ENCODE measurements around the gene ITIH5. TPM values are rescaled to one million over a fixed set of nuclear protein-coding genes. Genes with fewer than 3 reads are reported as not detected.
A peak's percentile ranks its signal among the peaks of the same experiment; 100 is the strongest.

ITIH5 gene
- total and polyA plus RNA-seq, 8 donors, result 4.0 to 28.6 (median 14.6) TPM

- WGBS, 5 donors, result 53 to 67% (median 65%) methylated on average over 18 of the region's 18 CpGs
These were observed 114.6 kb downstream of the ITIH5 start for GRCh38 chr10:7551950-7552716.

DNA sequence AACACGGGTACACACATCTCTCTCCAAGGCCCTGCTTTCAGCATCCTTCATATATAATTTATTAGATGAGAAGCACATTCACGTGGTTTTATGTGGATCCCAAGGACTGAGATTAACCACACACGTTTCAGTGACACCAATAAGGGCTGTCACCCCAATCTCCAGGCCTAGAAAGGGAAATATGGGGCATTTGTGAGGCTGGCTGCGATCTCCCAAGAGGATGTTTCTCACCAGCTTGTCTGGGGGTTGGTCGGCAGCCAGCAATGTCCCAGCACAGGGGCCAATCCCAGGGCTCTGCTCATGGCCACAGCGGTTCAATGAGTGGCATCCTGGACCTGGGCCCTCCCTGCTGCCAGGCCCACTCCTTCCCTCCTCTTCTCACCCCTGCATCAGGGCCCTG lies 115.5 kb downstream of the ITIH5 start:
- intact Hi-C loops (cut with DNase I; ENCODE audit: low total_unique reads), result no loop called here
- H3K36me3 ChIP-seq, result no peaks in the 10 kb centered on the region
- peaks cover 0 to 5% (median 0%) of the 10 kb centered on the region in 3 donors for H3K27me3 ChIP-seq
- H3K4me1 ChIP-seq, result peaks cover 0 to 16% (median 4%) of the 10 kb centered on the region in 4 donors
- TF ChIP-seq POLR2A (IDR thresholded peaks at IDR 0.05) (no peak), EP300 (IDR thresholded peaks at IDR 0.05) (no peak), POLR2AphosphoS5 (IDR thresholded peaks at IDR 0.05) (no peak)
- TF ChIP-seq, protein P1, sequence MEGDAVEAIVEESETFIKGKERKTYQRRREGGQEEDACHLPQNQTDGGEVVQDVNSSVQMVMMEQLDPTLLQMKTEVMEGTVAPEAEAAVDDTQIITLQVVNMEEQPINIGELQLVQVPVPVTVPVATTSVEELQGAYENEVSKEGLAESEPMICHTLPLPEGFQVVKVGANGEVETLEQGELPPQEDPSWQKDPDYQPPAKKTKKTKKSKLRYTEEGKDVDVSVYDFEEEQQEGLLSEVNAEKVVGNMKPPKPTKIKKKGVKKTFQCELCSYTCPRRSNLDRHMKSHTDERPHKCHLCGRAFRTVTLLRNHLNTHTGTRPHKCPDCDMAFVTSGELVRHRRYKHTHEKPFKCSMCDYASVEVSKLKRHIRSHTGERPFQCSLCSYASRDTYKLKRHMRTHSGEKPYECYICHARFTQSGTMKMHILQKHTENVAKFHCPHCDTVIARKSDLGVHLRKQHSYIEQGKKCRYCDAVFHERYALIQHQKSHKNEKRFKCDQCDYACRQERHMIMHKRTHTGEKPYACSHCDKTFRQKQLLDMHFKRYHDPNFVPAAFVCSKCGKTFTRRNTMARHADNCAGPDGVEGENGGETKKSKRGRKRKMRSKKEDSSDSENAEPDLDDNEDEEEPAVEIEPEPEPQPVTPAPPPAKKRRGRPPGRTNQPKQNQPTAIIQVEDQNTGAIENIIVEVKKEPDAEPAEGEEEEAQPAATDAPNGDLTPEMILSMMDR (IDR thresholded peaks at IDR 0.05), result no peak
- no peaks in the 10 kb centered on the region for H3K9me3 ChIP-seq
- no peak overlapping the region for H3K4me3 ChIP-seq
- 68 to 87% (median 83%) methylated on average over 5 to 6 of the region's 6 CpGs for WGBS, 5 donors
- DNase-seq, result no peak
- peak overlapping the region in 2 of 5 donors; percentile 7 to 30 for H3K27ac ChIP-seq

More at GRCh38 chr10:7551950-7552716, 114.6 kb downstream of the ITIH5 start:
- intact Hi-C loops (cut with DNase I; ENCODE audit: low total_unique reads), result no loop called here
- TF ChIP-seq POLR2A (IDR thresholded peaks at IDR 0.05), result no peak
- TF ChIP-seq, protein P1 (IDR thresholded peaks at IDR 0.05), result no peak
- no peak for TF ChIP-seq POLR2AphosphoS5 (IDR thresholded peaks at IDR 0.05)
- no peak for TF ChIP-seq EP300 (IDR thresholded peaks at IDR 0.05)
- no peak for DNase-seq
- Histone ChIP-seq H3K9me3 (no peaks in the 10 kb centered on the region), H3K36me3 (no peaks in the 10 kb centered on the region), H3K27me3 (peaks cover 0 to 5% (median 0%) of the 10 kb centered on the region in 3 donors), H3K4me1 (peaks cover 0 to 16% (median 4%) of the 10 kb centered on the region in 4 donors), H3K4me3 (no peak overlapping the region), H3K27ac (peak overlapping the region in 2 of 5 donors; percentile 11 to 30)

GRCh38 chr10:7550013-7550412 lies 116.8 kb downstream of the ITIH5 start:
- Histone ChIP-seq H3K27me3 (peaks cover 0 to 5% (median 0%) of the 10 kb centered on the region in 3 donors), H3K9me3 (no peaks in the 10 kb centered on the region), H3K27ac (no peak overlapping the region), H3K4me1 (peaks cover 0 to 16% (median 4%) of the 10 kb centered on the region in 4 donors), H3K4me3 (no peak overlapping the region), H3K36me3 (no peaks in the 10 kb centered on the region)
- intact Hi-C loops (cut with DNase I; ENCODE audit: low total_unique reads), result no loop called here
- 38 to 90% (median 69%) methylated on average over 1 of the region's 1 CpG for WGBS, 5 donors
- no peak for TF ChIP-seq POLR2AphosphoS5 (IDR thresholded peaks at IDR 0.05)
- TF ChIP-seq POLR2A (IDR thresholded peaks at IDR 0.05), result no peak
- TF ChIP-seq, protein P1 (IDR thresholded peaks at IDR 0.05), result no peak
- no peak for TF ChIP-seq EP300 (IDR thresholded peaks at IDR 0.05)
- no peak for DNase-seq

- Histone ChIP-seq H3K27me3 (no peaks in the 10 kb centered on the region), H3K9me3 (no peaks in the 10 kb centered on the region), H3K27ac (peak overlapping the region in 2 of 5 donors; percentile 40 to 53), H3K36me3 (no peaks in the 10 kb centered on the region), H3K4me3 (no peak overlapping the region), H3K4me1 (peaks cover 0 to 17% (median 6%) of the 10 kb centered on the region in 4 donors)
- 60 to 86% (median 84%) methylated on average over 6 of the region's 6 CpGs for WGBS, 5 donors
- no peak for DNase-seq
- TF ChIP-seq, protein P1 (IDR thresholded peaks at IDR 0.05), result no peak
- TF ChIP-seq EP300 (IDR thresholded peaks at IDR 0.05) (peak; percentile 15), POLR2A (IDR thresholded peaks at IDR 0.05) (no peak), POLR2AphosphoS5 (IDR thresholded peaks at IDR 0.05) (peak in 1 of 3 donors; percentile 18)
- intact Hi-C loops (cut with DNase I; ENCODE audit: low total_unique reads), result no loop called here
These were observed 118.9 kb downstream of the ITIH5 start for GRCh38 chr10:7547829-7548228.
